WTC11 (cell line): Measurements from ENCODE around the gene WWOX. TPM values are rescaled to one million over a fixed set of nuclear protein-coding genes. Genes with fewer than 3 reads are reported as not detected.
"Not testable (repeated sequence)": the region's sequence is repeated elsewhere in the genome, so short reads cannot be mapped to it uniquely, and the experiment has no call there.

Source experiments
- ATAC-seq: fragments of 200-7000 bp; cut with Tn5 transposase; 2 replicates; pipeline ENCODE4 v1.10.0; 2021; ENCODE audit warnings: mild to moderate bottlenecking, moderate library complexity
- CTCF ChIA-PET: fragments of 300-600 bp; sonication (Branson Sonifier 250); formaldehyde crosslinking; loops from one replicate; lab custom pipeline; 2021; ENCODE audit warnings: antibody characterized with exemption; lab: Charles Lee
- POLR2A ChIA-PET: fragments of 350-600 bp; sonication (Branson Sonifier 250); formaldehyde crosslinking; loops from one replicate; lab custom pipeline; 2021; ENCODE audit warnings: antibody characterized with exemption; lab: Charles Lee
- DNase-seq: peaks from one replicate; pipeline ENCODE4 v3.0.0; 2021; ENCODE audit warnings: low spot score
- H3K27ac Mint-ChIP-seq: 2 replicates; pipeline ENCODE4 v1.8.0; 2021; ENCODE audit warnings: mixed read lengths
- H3K27me3 Mint-ChIP-seq: 2 replicates; pipeline ENCODE4 v1.8.0; 2021; ENCODE audit warnings: low read depth, mild to moderate bottlenecking, moderate library complexity, mixed read lengths
- H3K36me3 Mint-ChIP-seq: 2 replicates; pipeline ENCODE4 v1.8.0; 2021; ENCODE audit warnings: mixed read lengths
- H3K4me1 Mint-ChIP-seq: 2 replicates; pipeline ENCODE4 v1.8.0; 2022; ENCODE audit warnings: mixed read lengths
- H3K4me3 Mint-ChIP-seq: 2 replicates; pipeline ENCODE4 v1.8.0; 2021; ENCODE audit warnings: mild to moderate bottlenecking, moderate library complexity, mixed read lengths
- H3K9me3 Mint-ChIP-seq: 2 replicates; pipeline ENCODE4 v1.8.0; 2021; ENCODE audit warnings: mixed read lengths
- CREM ChIP-seq: sonication (generic); formaldehyde crosslinking; IDR thresholded peaks from 2 replicates; pipeline ENCODE4 v1.8.1; 2022; ENCODE audit warnings: mild to moderate bottlenecking, missing genetic modification reagents, moderate library complexity
- ELF4 ChIP-seq: sonication (generic); formaldehyde crosslinking; IDR thresholded peaks from 2 replicates; pipeline ENCODE4 v1.8.1; 2022; ENCODE audit warnings: low read depth, mild to moderate bottlenecking, moderate library complexity, missing genetic modification reagents
- FOXP1 ChIP-seq: sonication (generic); formaldehyde crosslinking; IDR thresholded peaks from 2 replicates; pipeline ENCODE4 v1.8.0; 2022; ENCODE audit warnings: missing genetic modification reagents, mild to moderate bottlenecking, moderate library complexity, borderline replicate concordance
- IRF2 ChIP-seq: sonication (generic); formaldehyde crosslinking; IDR thresholded peaks from 2 replicates; pipeline ENCODE4 v1.8.0; 2022; ENCODE audit warnings: low read depth, missing genetic modification reagents, borderline replicate concordance
- SMAD4 ChIP-seq: sonication (generic); formaldehyde crosslinking; IDR thresholded peaks from 2 replicates; pipeline ENCODE4 v1.8.0; 2022; ENCODE audit warnings: mild to moderate bottlenecking, missing genetic modification reagents
- SP1 ChIP-seq: sonication (generic); formaldehyde crosslinking; conservative IDR thresholded peaks from 2 replicates; pipeline ENCODE4 v1.8.1; 2022; ENCODE audit warnings: missing genetic modification reagents
- ZBTB21 ChIP-seq: sonication (generic); formaldehyde crosslinking; IDR thresholded peaks from 2 replicates; pipeline ENCODE4 v1.8.1; 2023; ENCODE audit warnings: mild to moderate bottlenecking, missing genetic modification reagents, borderline replicate concordance
- ZNF671 ChIP-seq: fragments of 250-450 bp; sonication (Bioruptor Pico); IDR thresholded peaks from 2 replicates; pipeline ENCODE4 v1.8.0; 2021; ENCODE audit warnings: mild to moderate bottlenecking
- total RNA-seq: library from RNA; stranded (reverse); gene quantifications from 3 replicates; pipeline ENCODE4 v1.2.3, GENCODE V29; 2021
- TF ChIP-seq, protein P1 (sequence below): sonication (generic); formaldehyde crosslinking; IDR thresholded peaks from 2 replicates; pipeline ENCODE4 v1.8.0; 2022; ENCODE audit warnings: mild to moderate bottlenecking, missing genetic modification reagents
- TF ChIP-seq, protein P2 (sequence below): sonication (generic); formaldehyde crosslinking; IDR thresholded peaks from 2 replicates; pipeline ENCODE4 v1.8.0; 2022; ENCODE audit warnings: mild to moderate bottlenecking, missing genetic modification reagents
- TF ChIP-seq, protein P3 (sequence below): sonication (generic); formaldehyde crosslinking; IDR thresholded peaks from 2 replicates; pipeline ENCODE4 v1.8.1; 2023; ENCODE audit warnings: mild to moderate bottlenecking, missing genetic modification reagents, moderate library complexity
- TF ChIP-seq, protein P4 (sequence below): fragments of 250-450 bp; sonication (Bioruptor Pico); conservative IDR thresholded peaks from 2 replicates; pipeline ENCODE4 v1.9.0; 2021; ENCODE audit warnings: mild to moderate bottlenecking
- TF ChIP-seq, protein P5 (sequence below): sonication (generic); formaldehyde crosslinking; IDR thresholded peaks from 2 replicates; pipeline ENCODE4 v1.8.1; 2022; ENCODE audit warnings: mild to moderate bottlenecking, missing genetic modification reagents, moderate library complexity, borderline replicate concordance

Gene WWOX
- total RNA-seq, 1 experiment from 2014 or later: 15.7 TPM

DNA sequence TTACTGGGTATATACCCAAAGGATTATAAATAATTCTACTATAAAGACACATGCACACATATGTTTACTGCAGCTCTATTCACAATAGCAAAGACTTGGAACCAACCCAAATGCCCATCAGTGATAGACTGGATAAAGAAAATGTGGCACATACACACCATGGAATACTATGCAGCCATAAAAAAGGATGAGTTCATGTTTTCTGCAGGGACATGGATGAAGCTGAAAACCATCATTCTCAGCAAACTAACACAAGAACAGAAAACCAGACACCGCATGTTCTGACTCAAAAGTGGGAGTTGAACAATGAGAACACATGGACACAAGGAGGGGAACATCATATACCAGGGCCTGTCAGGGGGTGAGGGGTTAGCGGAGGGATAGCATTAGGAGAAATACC lies 1146.2 kb downstream of the WWOX start:
- ATAC-seq, CTCF ChIA-PET, H3K4me3 Mint-ChIP-seq, H3K27me3 Mint-ChIP-seq, POLR2A ChIA-PET, H3K36me3 Mint-ChIP-seq, DNase-seq, H3K27ac Mint-ChIP-seq: not testable (repeated sequence)
- Mint-ChIP-seq H3K9me3 (peaks cover 14% of the 10 kb centered on the region), H3K4me1 (peaks cover 14% of the 10 kb centered on the region; the same call in 1 of the 2 replicates)

DNA sequence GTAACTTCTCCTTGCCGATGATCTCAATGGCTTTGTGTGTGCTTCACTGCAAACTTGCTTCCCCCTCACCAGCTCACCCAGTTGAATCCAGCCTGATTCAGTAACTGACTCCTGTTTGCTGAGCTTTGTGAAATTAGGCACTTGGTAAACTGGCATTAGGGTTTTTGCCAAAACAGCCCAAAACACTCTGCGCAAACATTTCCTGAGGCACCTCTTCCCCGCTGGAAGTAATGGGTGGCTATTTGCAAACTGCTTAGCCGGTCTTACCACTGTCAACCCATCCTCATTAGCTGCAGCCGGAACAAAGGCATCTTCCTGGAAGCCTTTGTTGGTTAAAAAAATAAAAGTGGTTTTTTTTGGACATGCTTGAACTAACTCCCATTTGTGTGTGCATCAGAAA lies 1147.9 kb downstream of the WWOX start:
- ChIA-PET CTCF (no interaction called here), POLR2A (no interaction called here)
- ATAC-seq (peak; percentile 56; the same call in 1 of the 2 replicates), DNase-seq (no peak)
- no peaks in the 10 kb centered on the region for H3K27me3 Mint-ChIP-seq
- H3K36me3 Mint-ChIP-seq: no peaks in the 10 kb centered on the region
- TF ChIP-seq ZBTB21 (CRISPR knock-in tag): no peak
- no peak for TF ChIP-seq SMAD4
- H3K4me1 Mint-ChIP-seq: peaks cover 14% of the 10 kb centered on the region; the same call in 1 of the 2 replicates
- H3K9me3 Mint-ChIP-seq: no peaks in the 10 kb centered on the region
- no peak overlapping the region for H3K4me3 Mint-ChIP-seq
- no peak overlapping the region for H3K27ac Mint-ChIP-seq

DNA sequence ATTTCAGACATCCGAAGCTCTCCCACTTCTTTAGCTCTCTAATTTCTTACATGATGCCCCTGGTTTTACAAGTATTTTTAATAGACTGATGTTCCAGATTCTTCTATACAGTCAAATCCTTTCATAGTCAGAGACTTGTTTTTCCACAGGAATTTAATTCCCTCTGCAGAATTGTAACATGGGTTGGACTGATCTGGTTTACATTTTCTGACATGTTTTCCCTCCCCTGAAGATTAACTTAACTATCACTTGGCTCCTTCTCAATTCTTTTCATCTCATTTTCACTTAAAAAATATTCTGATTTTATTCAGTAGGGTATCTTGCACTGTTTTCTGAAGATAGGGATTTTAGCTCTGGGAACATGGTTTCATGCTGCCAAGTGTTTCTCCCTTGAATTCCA lies 1148.9 kb downstream of the WWOX start:
- no peak for TF ChIP-seq SP1 (CRISPR knock-in tag)
- no peaks in the 10 kb centered on the region for H3K27me3 Mint-ChIP-seq
- ChIA-PET POLR2A (no interaction called here), CTCF (no interaction called here)
- H3K4me1 Mint-ChIP-seq: peaks cover 14% of the 10 kb centered on the region; the same call in 1 of the 2 replicates
- H3K4me3 Mint-ChIP-seq: no peak overlapping the region
- ATAC-seq: no peak
- H3K9me3 Mint-ChIP-seq: no peaks in the 10 kb centered on the region
- no peak for DNase-seq
- no peaks in the 10 kb centered on the region for H3K36me3 Mint-ChIP-seq
- no peak overlapping the region for H3K27ac Mint-ChIP-seq

DNA sequence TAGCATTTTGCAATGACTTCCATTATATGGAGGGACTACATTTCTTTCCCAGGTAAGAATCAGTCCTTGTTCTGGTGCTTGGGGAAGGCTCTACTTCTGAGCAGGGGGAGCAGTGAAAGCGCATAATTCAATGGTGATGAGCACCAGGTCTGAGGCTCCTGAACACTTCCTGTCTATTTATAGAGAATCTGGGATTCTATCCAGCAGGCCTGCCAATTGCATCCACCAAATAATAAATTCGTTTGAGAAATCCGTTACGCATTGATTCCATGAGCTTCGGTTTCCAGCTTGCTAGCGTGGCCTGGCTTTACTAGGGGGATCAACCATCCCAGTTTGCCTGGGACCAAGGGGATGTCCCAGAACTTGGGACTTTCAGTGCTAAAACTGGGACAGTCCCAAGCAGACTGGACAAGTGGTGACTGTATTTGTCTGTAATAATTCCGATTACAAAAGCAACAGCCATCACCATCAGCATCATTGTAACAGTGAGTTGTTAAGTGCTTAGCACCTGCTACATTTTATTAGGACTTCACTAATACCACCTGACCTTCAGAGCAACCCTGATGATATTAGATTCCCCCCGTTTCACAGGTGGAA lies 1151.1 kb downstream of the WWOX start:
- Mint-ChIP-seq H3K36me3 (no peaks in the 10 kb centered on the region), H3K4me3 (no peak overlapping the region), H3K9me3 (no peaks in the 10 kb centered on the region), H3K27me3 (no peaks in the 10 kb centered on the region), H3K4me1 (peaks cover 14% of the 10 kb centered on the region; the same call in 1 of the 2 replicates)
- no peak for ATAC-seq
- POLR2A ChIA-PET: no interaction called here
- TF ChIP-seq CREM (CRISPR knock-in tag) (no peak), ELF4 (no peak), FOXP1 (no peak)
- TF ChIP-seq, all 79 proteins: peak for 0
- no peak for DNase-seq
- H3K27ac Mint-ChIP-seq: no peak overlapping the region
- CTCF ChIA-PET: no interaction called here

DNA sequence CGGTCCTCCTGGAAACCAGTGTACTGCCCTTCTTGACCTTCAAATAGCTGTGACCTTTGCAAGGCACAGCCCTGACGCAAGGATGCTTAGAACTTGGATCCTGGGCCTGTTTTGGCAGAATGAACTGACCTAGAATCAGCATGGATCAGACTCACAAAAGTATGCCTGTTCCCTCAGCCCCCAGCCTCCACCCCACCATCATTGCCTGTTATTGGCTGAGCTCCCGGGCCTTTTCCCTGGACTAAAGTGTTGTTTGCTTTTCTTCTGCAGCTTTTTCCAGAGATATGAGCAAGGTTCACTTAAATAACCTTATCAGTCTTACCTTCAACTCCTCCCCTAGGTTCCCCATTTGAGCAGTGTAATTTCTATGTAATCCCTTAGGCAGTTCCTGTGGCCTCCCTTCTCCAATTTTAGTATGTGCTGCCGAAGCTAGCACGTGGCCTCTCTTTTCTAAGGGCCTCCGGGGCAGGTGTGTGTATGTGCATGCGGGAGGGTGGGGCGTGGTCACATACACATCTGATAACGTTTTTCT lies 1153.7 kb downstream of the WWOX start:
- DNase-seq (no peak), ATAC-seq (no peak)
- H3K9me3 Mint-ChIP-seq: no peaks in the 10 kb centered on the region
- ChIA-PET CTCF (no interaction called here), POLR2A (interaction anchor here (0.5 to 0.6 kb wide), 2 partner anchors 36 to 99 kb away, joined by 3 to 13 read pairs; no protein-coding TSS in a partner anchor)
- H3K27ac Mint-ChIP-seq: no peak overlapping the region
- TF ChIP-seq ZNF671 (CRISPR knock-in tag): no peak
- H3K4me3 Mint-ChIP-seq: no peak overlapping the region
- no peaks in the 10 kb centered on the region for H3K27me3 Mint-ChIP-seq
- no peaks in the 10 kb centered on the region for H3K36me3 Mint-ChIP-seq
- H3K4me1 Mint-ChIP-seq: peaks cover 5% of the 10 kb centered on the region; the same call in 1 of the 2 replicates

DNA sequence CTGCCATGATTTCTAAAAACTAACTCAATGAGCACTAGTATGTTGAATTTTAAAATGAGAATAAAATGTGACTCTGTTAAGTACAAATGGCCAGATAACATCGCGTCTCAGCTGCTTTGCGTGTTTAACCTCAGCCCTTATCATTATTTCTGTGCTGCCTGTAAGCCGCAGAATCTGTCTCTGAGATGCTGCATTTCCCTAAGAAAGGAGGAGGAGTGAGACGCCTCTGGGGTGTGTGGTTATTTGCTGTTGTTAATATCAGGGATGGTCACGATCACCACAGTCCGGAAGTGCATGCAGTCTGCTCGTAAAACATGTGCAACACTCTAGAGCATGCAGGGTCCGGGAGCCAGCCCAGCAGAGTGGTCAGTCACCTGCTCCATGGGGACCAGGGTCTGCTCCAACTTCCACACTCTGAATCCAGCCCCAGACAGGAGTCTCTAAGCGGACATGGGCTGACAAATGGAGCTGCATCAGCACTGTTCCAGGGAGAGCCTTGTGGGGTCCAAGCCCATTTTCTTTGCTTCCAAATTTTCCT lies 1158.6 kb downstream of the WWOX start:
- H3K4me1 Mint-ChIP-seq: peaks cover 4% of the 10 kb centered on the region; the same call in 1 of the 2 replicates
- POLR2A ChIA-PET: no interaction called here
- H3K4me3 Mint-ChIP-seq: no peak overlapping the region
- ATAC-seq: no peak
- no peaks in the 10 kb centered on the region for H3K36me3 Mint-ChIP-seq
- no peaks in the 10 kb centered on the region for H3K27me3 Mint-ChIP-seq
- DNase-seq: no peak
- H3K9me3 Mint-ChIP-seq: no peaks in the 10 kb centered on the region
- CTCF ChIA-PET: no interaction called here
- no peak overlapping the region for H3K27ac Mint-ChIP-seq
- TF ChIP-seq, protein P1, sequence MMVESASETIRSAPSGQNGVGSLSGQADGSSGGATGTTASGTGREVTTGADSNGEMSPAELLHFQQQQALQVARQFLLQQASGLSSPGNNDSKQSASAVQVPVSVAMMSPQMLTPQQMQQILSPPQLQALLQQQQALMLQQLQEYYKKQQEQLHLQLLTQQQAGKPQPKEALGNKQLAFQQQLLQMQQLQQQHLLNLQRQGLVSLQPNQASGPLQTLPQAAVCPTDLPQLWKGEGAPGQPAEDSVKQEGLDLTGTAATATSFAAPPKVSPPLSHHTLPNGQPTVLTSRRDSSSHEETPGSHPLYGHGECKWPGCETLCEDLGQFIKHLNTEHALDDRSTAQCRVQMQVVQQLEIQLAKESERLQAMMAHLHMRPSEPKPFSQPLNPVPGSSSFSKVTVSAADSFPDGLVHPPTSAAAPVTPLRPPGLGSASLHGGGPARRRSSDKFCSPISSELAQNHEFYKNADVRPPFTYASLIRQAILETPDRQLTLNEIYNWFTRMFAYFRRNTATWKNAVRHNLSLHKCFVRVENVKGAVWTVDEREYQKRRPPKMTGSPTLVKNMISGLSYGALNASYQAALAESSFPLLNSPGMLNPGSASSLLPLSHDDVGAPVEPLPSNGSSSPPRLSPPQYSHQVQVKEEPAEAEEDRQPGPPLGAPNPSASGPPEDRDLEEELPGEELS (CRISPR knock-in tag): no peak
- TF ChIP-seq, protein P2, sequence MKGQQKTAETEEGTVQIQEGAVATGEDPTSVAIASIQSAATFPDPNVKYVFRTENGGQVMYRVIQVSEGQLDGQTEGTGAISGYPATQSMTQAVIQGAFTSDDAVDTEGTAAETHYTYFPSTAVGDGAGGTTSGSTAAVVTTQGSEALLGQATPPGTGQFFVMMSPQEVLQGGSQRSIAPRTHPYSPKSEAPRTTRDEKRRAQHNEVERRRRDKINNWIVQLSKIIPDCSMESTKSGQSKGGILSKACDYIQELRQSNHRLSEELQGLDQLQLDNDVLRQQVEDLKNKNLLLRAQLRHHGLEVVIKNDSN: no peak
- TF ChIP-seq, protein P3, sequence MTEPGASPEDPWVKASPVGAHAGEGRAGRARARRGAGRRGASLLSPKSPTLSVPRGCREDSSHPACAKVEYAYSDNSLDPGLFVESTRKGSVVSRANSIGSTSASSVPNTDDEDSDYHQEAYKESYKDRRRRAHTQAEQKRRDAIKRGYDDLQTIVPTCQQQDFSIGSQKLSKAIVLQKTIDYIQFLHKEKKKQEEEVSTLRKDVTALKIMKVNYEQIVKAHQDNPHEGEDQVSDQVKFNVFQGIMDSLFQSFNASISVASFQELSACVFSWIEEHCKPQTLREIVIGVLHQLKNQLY (CRISPR knock-in tag): no peak
- TF ChIP-seq, protein P4, sequence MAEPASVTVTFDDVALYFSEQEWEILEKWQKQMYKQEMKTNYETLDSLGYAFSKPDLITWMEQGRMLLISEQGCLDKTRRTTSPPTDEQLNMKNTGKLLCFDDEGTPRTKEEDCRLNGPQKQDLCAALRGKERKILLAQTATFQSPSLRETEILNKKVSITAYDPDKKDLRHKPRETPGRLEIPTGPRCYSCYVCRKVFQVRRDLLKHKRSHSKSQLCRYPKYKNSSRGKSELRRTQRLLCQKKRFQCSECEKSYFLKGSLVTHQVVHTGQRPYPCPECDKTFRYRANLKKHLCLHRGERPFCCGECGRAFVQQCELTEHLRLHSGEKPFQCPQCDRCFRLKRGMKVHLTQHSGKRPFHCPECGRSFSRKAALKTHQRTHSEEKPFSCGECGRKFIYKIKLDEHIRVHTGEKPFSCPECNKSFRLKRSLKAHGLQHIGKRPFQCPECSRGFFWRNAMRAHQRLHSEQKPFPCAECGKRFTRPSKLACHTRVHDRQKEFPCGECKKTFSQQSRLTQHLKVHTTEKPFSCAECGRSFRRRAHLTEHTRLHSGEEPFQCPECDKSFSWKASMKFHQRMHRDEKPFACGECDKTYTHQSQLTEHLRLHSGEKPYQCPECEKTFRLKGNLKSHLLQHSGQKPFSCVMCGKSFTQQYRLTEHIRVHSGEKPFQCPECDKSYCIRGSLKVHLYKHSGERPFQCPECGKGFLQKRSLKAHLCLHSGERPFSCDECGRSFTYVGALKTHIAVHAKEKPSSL: no peak
- TF ChIP-seq IRF2 (CRISPR knock-in tag): no peak
- TF ChIP-seq, protein P5, sequence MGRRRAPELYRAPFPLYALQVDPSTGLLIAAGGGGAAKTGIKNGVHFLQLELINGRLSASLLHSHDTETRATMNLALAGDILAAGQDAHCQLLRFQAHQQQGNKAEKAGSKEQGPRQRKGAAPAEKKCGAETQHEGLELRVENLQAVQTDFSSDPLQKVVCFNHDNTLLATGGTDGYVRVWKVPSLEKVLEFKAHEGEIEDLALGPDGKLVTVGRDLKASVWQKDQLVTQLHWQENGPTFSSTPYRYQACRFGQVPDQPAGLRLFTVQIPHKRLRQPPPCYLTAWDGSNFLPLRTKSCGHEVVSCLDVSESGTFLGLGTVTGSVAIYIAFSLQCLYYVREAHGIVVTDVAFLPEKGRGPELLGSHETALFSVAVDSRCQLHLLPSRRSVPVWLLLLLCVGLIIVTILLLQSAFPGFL: no peak
